ENCODE measurements around the gene DRD3. TPM values are rescaled to one million over a fixed set of nuclear protein-coding genes. Genes with fewer than 3 reads are reported as not detected.

Gene DRD3
- not detected in 2 replicates for total RNA-seq (2014; rRNA removed; shearing (Covaris generic))

GRCh38 chr3:114178770-114179368 is at the start of gene DRD3:
TSS of gene DRD3 (minus strand) at chr3:114179052. CDS start at chr3:114171992, 7,060 bp downstream.
- DNase-seq: peak; percentile 60
- Histone ChIP-seq H3K27me3 (ENCODE audit: control insufficient read depth, insufficient read depth, low read length) (no peaks in the 10 kb centered on the region), H3K36me3 (replicated peaks; ENCODE audit: control insufficient read depth, insufficient read depth, low read length) (no peaks in the 10 kb centered on the region), H3K4me3 (ENCODE audit: insufficient read depth, low read depth, low read length) (no peak within 1 kb of the TSS)

GRCh38 chr3:114227076-114227475 is 48.2 kb upstream of the DRD3 start:
- H3K36me3 ChIP-seq (replicated peaks; ENCODE audit: control insufficient read depth, insufficient read depth, low read length): no peaks in the 10 kb centered on the region
- no peaks in the 10 kb centered on the region for H3K27me3 ChIP-seq (ENCODE audit: control insufficient read depth, insufficient read depth, low read length)
- H3K4me3 ChIP-seq (ENCODE audit: insufficient read depth, low read depth, low read length): no peak overlapping the region
- DNase-seq: no peak

GRCh38 chr3:114226313-114226712 is 47.5 kb upstream of the DRD3 start:
- Histone ChIP-seq H3K36me3 (replicated peaks; ENCODE audit: control insufficient read depth, insufficient read depth, low read length) (no peaks in the 10 kb centered on the region), H3K27me3 (ENCODE audit: control insufficient read depth, insufficient read depth, low read length) (no peaks in the 10 kb centered on the region), H3K4me3 (ENCODE audit: insufficient read depth, low read depth, low read length) (no peak overlapping the region)
- DNase-seq: no peak

GRCh38 chr3:114223143-114223542 is 44.3 kb upstream of the DRD3 start:
- no peak for DNase-seq
- Histone ChIP-seq H3K27me3 (ENCODE audit: control insufficient read depth, insufficient read depth, low read length) (no peaks in the 10 kb centered on the region), H3K4me3 (ENCODE audit: insufficient read depth, low read depth, low read length) (no peak overlapping the region), H3K36me3 (replicated peaks; ENCODE audit: control insufficient read depth, insufficient read depth, low read length) (no peaks in the 10 kb centered on the region)

- no peak for DNase-seq
- H3K27me3 ChIP-seq (ENCODE audit: control insufficient read depth, insufficient read depth, low read length): no peaks in the 10 kb centered on the region; the same call in 1 of the 2 replicates
- H3K36me3 ChIP-seq (replicated peaks; ENCODE audit: control insufficient read depth, insufficient read depth, low read length): no peaks in the 10 kb centered on the region
- no peak overlapping the region for H3K4me3 ChIP-seq (ENCODE audit: insufficient read depth, low read depth, low read length)
Measured at GRCh38 chr3:114221881-114222264, 43.0 kb upstream of the DRD3 start.

- Histone ChIP-seq H3K27me3 (ENCODE audit: control insufficient read depth, insufficient read depth, low read length) (no peaks in the 10 kb centered on the region; the same call in 1 of the 2 replicates), H3K4me3 (ENCODE audit: insufficient read depth, low read depth, low read length) (no peak overlapping the region), H3K36me3 (replicated peaks; ENCODE audit: control insufficient read depth, insufficient read depth, low read length) (no peaks in the 10 kb centered on the region)
- no peak for DNase-seq
Measured at GRCh38 chr3:114221165-114221880, 42.5 kb upstream of the DRD3 start.

- H3K27me3 ChIP-seq (ENCODE audit: control insufficient read depth, insufficient read depth, low read length): no peaks in the 10 kb centered on the region; the same call in 1 of the 2 replicates
- H3K4me3 ChIP-seq (ENCODE audit: insufficient read depth, low read depth, low read length): no peak overlapping the region
- DNase-seq: no peak
- H3K36me3 ChIP-seq (replicated peaks; ENCODE audit: control insufficient read depth, insufficient read depth, low read length): no peaks in the 10 kb centered on the region
Measured at GRCh38 chr3:114219741-114220140, 40.9 kb upstream of the DRD3 start.

GRCh38 chr3:114218578-114219185 is 39.8 kb upstream of the DRD3 start:
- no peaks in the 10 kb centered on the region; the same call in 1 of the 2 replicates for H3K27me3 ChIP-seq (ENCODE audit: control insufficient read depth, insufficient read depth, low read length)
- H3K36me3 ChIP-seq (replicated peaks; ENCODE audit: control insufficient read depth, insufficient read depth, low read length): no peaks in the 10 kb centered on the region
- DNase-seq: no peak
- no peak overlapping the region for H3K4me3 ChIP-seq (ENCODE audit: insufficient read depth, low read depth, low read length)

GRCh38 chr3:114218006-114218405 is 39.2 kb upstream of the DRD3 start:
- DNase-seq: no peak
- Histone ChIP-seq H3K4me3 (ENCODE audit: insufficient read depth, low read depth, low read length) (no peak overlapping the region), H3K27me3 (ENCODE audit: control insufficient read depth, insufficient read depth, low read length) (no peaks in the 10 kb centered on the region; the same call in 1 of the 2 replicates), H3K36me3 (replicated peaks; ENCODE audit: control insufficient read depth, insufficient read depth, low read length) (no peaks in the 10 kb centered on the region)

- Histone ChIP-seq H3K27me3 (ENCODE audit: control insufficient read depth, insufficient read depth, low read length) (no peaks in the 10 kb centered on the region; the same call in 1 of the 2 replicates), H3K36me3 (replicated peaks; ENCODE audit: control insufficient read depth, insufficient read depth, low read length) (no peaks in the 10 kb centered on the region), H3K4me3 (ENCODE audit: insufficient read depth, low read depth, low read length) (no peak overlapping the region)
Measured at GRCh38 chr3:114217266-114217665, 38.4 kb upstream of the DRD3 start.

GRCh38 chr3:114216186-114216970 is 37.5 kb upstream of the DRD3 start:
- Histone ChIP-seq H3K36me3 (replicated peaks; ENCODE audit: control insufficient read depth, insufficient read depth, low read length) (no peaks in the 10 kb centered on the region), H3K4me3 (ENCODE audit: insufficient read depth, low read depth, low read length) (no peak overlapping the region), H3K27me3 (ENCODE audit: control insufficient read depth, insufficient read depth, low read length) (no peaks in the 10 kb centered on the region; the same call in 1 of the 2 replicates)
- DNase-seq: no peak

More at GRCh38 chr3:114217266-114217665, 38.4 kb upstream of the DRD3 start:
- DNase-seq: no peak

GRCh38 chr3:114214542-114215341 is 35.9 kb upstream of the DRD3 start:
- no peaks in the 10 kb centered on the region; the same call in 1 of the 2 replicates for H3K27me3 ChIP-seq (ENCODE audit: control insufficient read depth, insufficient read depth, low read length)
- no peak overlapping the region for H3K4me3 ChIP-seq (ENCODE audit: insufficient read depth, low read depth, low read length)
- DNase-seq: no peak
- no peaks in the 10 kb centered on the region for H3K36me3 ChIP-seq (replicated peaks; ENCODE audit: control insufficient read depth, insufficient read depth, low read length)

- Histone ChIP-seq H3K27me3 (ENCODE audit: control insufficient read depth, insufficient read depth, low read length) (no peaks in the 10 kb centered on the region; the same call in 1 of the 2 replicates), H3K4me3 (ENCODE audit: insufficient read depth, low read depth, low read length) (peak overlapping the region; percentile 6; the same call in 1 of the 2 replicates), H3K36me3 (replicated peaks; ENCODE audit: control insufficient read depth, insufficient read depth, low read length) (no peaks in the 10 kb centered on the region)
- DNase-seq: no peak
Measured at GRCh38 chr3:114213627-114214541, 35.0 kb upstream of the DRD3 start.

Measured in H7 (cell line).